NCI-H128 (cell line): ENCODE measurements around the gene SLC25A22.

Source experiments
- DNase-seq: peaks from one replicate; lab custom pipeline; 2025; ENCODE audit not compliant: unreplicated experiment; lab: John Stamatoyannopoulos, UW

The SLC25A22 gene

DNA sequence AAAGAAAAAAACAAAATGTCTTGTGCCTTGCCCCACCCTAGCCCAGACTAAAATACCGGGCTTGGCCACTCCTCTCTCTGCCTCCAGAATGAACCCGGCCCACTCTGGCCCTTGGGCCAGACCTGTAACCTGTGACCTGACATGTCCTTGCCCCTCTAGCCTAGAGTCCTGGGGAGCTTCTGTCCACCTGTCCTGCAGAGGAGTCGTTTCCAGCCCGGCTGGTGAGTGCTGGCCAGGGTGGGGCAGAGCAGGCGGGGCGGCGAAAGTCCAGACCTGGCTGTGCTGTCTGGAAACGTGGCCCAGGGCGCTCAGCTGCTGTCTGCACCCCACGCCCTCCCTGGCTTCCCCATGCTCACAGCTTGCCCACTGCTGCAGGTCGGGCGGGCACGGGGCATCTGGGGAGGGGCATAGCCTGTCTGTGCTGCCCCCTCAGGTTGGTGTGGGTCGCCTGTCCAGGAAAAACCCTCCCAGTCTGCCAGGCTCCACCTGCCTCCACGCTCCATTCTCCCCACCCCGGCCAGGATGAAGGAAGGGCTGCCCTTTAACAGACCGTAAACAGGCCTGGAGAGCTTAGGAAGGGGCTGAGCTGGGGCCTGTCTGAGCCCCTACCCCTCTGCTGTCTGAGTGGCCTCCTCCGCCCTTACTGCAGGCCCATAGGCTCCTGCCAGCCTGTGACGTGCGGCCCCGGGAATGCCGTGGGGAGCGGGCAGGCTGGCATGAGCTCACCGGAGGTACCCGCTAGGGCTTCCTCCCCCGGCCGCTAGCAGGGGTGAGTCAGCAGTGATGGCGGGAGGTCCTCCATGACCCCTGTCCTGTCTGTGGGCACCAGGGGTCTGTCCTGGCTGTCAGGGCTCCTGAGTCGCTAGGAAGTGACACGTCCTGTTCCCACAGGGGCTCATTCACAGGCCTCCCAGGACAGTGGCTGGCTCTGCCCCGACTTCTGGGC lies 36.6 kb upstream of the SLC25A22 start:
- no peak for DNase-seq

DNA sequence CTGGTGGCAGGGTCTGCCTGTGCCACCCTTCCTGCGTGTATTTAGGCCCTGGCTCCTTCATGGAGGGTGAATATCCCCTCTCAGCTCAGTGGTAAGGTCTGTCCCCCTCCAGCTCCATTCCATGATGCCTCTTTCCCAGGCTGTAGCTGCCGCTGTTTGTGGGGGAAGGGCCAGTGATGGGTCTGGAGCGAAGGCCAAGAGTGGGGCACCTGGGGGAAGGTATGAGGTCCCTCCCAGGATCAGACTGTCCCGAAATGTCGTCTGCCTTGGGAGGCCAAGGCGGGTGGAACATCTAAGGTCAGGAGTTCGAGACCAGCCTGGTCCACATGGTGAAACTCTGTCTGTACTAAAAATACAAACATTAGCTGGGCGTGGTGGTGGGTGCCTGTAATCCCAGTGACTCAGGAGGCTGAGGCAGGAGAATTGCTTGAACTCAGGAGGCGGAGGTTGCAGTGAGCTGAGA lies 35.8 kb upstream of the SLC25A22 start:
- DNase-seq = no peak

DNA sequence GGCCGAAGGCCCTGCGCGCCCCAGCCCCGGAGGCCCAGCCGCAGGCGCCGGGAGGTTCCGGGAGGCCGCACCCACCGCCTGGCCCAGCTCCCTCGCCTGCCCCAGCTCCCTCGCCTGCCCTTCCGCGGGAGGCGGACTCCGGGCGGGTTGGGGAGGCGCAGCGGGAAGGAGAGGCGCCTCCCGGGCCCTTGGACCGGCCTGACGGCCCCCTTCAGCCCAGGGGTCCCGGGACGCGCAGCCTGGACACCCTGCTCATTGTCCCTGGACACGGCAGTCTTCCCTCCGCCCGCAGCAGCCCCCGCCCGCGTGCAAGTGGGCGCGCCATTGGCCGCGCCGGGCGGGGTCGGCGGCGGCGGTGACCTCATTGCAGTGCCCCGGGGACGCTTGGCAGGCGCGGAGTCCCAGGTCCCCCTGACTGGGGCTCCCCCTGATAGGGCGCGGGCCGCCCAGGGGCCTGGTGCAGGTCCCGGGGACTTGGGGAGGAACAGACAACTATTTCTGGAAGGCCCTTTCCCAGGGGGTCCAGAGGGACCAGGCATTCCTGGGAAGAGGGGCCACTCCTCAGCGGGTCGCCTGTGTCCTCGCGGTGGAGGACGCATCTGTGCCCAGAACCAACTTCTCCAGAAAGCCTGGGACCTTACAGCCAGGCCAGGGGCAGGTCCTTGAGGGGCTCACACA lies 35.2 kb upstream of the SLC25A22 start:
- DNase-seq = no peak

DNA sequence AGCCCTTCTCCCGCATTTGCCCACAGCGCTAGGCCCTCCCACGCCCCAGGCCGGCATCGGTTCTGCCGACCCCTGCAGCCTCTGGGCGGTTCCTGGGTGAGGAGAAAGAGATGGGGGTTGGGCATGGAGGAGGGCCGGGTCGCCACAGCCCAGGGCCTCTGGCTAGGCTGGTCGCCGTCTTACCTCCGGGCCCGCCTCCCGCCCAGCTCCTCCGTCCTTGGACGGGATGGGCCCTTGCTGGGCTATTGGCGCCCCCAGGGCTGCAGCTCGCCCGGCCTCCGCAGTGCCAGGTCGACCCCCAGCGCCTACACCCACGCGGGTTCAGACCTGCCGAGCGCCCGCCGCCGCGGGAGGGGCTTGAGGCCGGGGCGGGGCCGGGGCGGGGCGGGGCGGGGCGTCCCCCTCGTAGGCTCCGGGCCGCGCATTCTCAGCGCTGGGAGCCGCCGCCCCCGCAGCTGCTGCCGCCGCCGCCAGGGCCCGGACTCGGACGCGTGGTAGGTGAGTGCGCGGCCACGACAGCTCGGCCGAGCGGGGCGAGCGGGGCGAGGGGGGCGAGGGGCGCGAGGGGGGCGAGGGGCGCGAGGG lies 34.5 kb upstream of the SLC25A22 start, which contains the start of gene CD151:
Gene CD151 (plus strand): TSS at position 424 of the 585 bp plus-strand sequence. CDS start 3,118 bp downstream, outside the sequence.
- DNase-seq = no peak

DNA sequence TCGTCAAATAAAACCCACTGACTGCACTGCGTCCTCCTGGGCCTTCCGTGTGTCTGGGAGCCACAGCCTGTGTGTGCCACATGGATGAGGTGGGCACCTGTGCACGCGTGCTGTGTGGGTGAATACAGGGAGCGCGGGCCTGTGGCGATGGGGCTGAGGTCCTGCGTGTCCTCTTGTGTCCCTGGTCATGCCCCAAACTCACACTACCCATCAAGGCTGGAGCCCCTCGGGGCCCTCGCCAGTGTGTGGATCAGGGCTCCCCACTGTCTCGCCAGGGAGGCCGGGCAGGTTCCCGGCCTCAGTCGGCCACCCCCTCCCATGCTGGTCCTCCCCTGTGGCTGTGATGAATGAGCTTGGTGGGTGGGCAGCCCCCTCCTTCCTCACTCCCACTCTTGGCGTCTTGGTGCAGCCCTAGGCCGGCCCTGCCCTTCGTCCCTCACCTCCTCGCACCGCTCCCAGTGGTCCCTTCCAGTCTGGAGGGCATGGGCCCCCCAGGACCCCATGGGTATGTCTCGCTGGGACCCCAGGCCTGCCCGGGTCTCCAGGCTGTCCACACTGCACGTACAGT lies 34.0 kb upstream of the SLC25A22 start:
- no peak for DNase-seq

- no peak for DNase-seq
These were observed 33.2 kb upstream of the SLC25A22 start for GRCh38 chr11:831118-831864.

DNA sequence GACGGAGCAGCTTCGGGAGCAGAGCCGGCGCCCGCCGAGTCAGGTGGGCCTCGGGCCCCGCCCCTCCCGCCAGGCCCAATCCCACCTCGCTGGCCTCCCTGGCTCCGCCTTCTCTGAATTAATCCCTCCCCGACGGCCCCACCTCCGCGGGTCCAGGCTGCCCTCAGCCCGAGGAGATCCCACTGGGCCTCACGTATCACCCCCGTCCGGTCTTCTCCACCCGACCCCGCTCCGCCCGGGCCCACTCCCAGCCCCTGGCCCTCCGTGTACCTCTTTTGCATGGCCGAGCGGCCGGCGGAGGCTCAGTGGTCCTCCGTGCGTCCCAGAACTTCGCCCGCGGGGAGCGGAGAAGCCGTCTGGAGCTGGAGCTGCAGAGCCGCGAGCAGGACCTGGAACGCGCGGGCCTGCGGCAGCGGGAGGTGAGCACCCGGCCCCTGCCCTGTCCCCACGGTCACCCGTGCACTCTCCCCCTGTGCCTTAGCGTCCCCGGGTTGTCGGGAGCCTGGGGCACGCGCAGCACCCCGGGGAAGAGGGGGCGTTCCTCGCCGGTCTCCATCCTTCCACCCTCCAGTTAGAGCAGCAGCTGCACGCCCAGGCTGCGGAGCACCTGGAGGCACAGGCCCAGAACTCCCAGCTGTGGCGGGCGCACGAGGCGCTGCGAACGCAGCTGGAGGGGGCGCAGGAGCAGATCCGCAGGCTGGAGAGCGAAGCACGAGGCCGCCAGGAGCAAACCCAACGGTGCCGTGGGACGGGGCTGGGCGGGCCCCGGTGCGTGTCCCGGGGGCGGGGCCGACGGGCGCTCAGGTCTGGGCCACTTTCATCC lies 32.4 kb upstream of the SLC25A22 start:
- peak; percentile 27 for DNase-seq

DNA sequence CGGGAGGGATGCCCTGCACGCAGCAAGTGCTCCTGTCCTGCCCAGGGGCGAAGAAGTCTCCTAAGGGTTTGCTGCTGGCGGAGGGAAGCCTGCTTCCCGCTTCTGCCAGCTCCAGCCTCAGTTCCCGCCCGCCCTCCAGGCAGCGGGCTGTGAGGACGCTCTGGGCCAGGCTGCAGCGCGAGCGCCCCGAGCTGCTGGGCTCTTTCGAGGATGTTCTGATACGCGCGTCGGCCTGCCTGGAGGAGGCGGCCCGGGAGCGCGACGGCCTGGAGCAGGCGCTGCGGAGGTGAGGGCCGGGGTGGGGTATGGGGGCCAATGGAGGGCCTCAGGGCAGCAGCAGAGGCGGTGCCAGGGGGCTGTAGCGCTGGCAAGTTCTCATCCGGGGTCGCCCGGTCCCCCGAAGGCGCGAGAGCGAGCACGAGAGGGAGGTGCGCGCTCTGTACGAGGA lies 31.8 kb upstream of the SLC25A22 start:
- DNase-seq = no peak

DNA sequence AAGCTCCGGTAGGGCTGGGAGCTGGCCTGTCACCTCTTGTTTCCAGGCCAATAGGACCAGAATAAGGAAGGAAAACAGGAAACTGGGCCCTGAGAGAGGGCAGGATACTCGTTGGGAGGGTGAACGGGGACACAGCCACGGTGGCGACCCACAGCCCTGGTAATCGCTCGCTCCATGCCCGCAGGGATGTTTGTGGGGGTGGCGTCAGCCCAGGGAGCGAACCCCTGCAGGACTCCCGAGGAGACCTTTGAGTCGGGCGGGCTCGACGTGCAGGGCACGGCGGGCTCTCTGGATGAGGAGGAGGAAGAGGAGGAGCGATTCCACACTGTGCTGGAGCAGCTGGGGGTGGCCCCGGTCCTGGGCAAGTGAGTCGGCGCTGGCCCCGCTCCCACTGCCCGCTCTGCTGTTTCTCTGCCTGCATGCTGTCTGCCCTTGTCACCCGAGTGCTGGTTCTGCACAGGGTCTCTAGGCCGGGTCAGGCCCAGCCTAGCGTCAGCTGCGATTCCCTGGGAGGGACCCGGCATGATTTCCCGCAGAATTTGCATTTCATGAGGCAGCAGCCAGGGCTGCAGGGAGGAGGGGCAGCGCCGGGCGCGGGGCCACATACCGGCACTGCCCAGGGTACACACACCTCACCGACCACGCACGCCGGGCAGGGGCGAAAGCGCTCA lies 31.2 kb upstream of the SLC25A22 start:
- DNase-seq = no peak

GRCh38 chr11:828506-829175 lies 30.6 kb upstream of the SLC25A22 start:
- no peak for DNase-seq

GRCh38 chr11:827897-828192 lies 29.8 kb upstream of the SLC25A22 start, which contains the start of gene CRACR2B:
CRACR2B (plus strand) TSS chr11:827919; CDS start chr11:828608, 689 bp downstream.
- no peak for DNase-seq

- DNase-seq = no peak
These were observed 29.2 kb upstream of the SLC25A22 start for GRCh38 chr11:827146-827896.

GRCh38 chr11:826836-827145 lies 28.7 kb upstream of the SLC25A22 start:
- DNase-seq = no peak

DNA sequence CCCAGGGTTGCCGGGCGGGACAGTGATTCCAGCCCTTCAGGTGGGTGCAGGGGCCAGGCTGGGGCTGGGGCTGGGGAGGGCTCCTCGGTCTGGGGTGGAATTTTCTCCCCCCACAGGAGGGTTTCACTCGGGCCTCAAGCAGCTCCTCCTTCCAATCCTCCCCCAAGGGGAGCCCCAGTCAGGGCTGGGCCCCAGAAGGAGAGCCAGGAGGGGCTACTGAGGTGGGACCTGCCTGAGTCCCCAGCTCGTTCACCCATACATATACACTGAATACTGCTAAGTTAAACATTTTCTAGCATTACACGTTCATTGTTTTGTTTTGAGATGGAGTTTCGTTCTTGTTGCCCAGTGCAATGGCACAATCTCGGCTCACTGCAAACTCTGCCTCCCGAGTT lies 28.1 kb upstream of the SLC25A22 start:
- no peak for DNase-seq

DNA sequence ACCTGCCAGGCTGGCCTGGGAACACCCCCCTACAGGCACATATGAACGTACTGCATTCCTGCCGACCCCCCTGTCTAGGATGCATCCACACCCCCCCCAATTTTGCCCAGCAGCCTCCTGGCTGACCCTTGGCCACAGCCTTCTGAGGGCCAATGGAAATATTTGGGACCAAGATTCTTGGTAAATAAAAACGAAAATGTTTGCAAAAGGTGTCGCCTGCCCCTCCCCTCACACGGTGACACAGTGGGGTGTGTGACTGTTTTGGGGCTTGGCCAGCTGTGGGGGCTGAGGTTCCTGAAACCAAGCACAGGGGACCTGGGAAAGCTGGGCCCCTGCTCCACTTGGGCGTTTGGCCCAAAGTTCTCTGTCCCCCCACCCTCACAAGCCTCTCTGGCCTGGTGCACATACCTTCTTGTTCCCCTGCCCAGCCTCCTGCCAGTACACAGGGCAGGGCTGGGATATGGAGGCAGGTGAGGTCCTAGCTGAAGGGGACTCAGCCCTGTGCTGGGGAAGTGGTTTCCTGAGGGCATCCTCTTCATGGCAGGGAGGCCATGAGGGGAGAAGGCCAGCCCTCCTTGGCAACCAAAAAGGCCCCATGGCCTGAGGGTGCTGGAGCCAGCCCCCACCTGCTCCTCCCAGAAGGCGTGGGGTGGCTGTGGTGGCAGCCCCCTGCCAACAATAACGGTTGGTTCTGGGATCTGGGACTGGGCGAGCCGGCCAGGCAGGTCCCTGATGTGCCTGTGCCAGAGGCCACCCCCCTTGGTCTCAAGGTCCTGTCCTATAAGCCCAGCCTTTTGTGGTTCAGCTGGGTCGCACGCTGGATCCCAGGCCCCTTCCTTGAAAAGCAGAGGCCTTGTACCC lies 27.5 kb upstream of the SLC25A22 start:
- DNase-seq = no peak

GRCh38 chr11:824942-825341 lies 26.9 kb upstream of the SLC25A22 start:
- no peak for DNase-seq

DNA sequence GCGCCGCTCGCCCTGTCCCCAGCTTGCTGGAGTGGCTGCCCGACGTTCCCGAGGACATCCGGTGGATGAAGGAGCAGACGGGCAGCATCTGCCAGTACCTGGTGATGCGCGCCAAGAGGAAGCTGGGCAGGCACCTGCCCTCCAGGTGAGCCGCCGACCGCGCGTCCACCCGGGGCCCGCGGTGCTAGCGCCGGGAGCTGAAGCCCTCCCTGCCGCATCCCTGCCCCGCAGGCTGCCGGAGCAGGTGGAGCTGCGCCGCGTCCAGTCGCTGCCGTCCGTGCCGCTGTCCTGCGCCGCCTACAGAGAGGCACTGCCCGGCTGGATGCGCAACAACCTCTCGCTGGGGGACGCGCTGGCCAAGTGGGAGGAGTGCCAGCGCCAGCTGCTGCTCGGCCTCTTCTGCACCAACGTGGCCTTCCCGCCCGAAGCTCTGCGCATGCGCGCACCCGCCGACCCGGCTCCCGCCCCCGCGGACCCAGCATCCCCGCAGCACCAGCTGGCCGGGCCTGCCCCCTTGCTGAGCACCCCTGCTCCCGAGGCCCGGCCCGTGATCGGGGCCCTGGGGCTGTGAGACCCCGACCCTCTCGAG lies 26.3 kb upstream of the SLC25A22 start:
- no peak for DNase-seq
